ENCODE data around the gene CNTN5. TPM values are rescaled to one million over a fixed set of nuclear protein-coding genes. Genes with fewer than 3 reads are reported as not detected.

Gene CNTN5
- total RNA-seq, 1 experiment from 2014 or later = not detected

DNA sequence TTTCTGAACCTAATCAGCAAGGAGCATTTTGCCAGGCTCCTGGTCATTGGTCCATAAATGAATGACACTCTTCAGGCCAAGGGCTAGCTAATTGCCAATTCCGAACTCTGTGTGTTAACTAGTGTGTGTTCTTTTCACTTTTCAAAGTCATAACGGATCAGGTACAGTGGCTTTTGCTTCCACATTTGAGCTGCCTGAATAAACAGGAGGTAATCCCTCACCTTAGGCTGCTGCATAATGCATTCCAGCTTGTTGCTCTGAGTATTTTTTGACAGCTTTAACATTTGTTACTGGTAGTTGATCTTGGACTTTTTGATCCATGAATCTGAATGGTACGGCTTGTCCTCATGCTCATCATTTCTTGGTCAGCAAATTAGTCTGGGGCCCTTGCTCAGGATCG is 485.1 kb downstream of the CNTN5 start:
- ChIA-PET CTCF (no interaction called here), POLR2A (interaction anchor here (0.6 kb wide), 1 partner anchor 86 kb away, joined by 3 read pairs; no protein-coding TSS in a partner anchor)
- no TSS peak for BruUV-seq (replicated peaks)
- Mint-ChIP-seq H3K27ac (ENCODE audit: low read depth, unreplicated experiment) (no peak overlapping the region), H3K4me1 (ENCODE audit: insufficient read depth, unreplicated experiment) (no peaks in the 10 kb centered on the region), H3K9me3 (ENCODE audit: unreplicated experiment) (no peaks in the 10 kb centered on the region), H3K36me3 (ENCODE audit: insufficient read depth, unreplicated experiment) (no peaks in the 10 kb centered on the region), H3K4me3 (ENCODE audit: unreplicated experiment) (no peak overlapping the region), H3K27me3 (ENCODE audit: insufficient read depth, unreplicated experiment) (peaks cover 60% of the 10 kb centered on the region)
- TF ChIP-seq, protein P1, sequence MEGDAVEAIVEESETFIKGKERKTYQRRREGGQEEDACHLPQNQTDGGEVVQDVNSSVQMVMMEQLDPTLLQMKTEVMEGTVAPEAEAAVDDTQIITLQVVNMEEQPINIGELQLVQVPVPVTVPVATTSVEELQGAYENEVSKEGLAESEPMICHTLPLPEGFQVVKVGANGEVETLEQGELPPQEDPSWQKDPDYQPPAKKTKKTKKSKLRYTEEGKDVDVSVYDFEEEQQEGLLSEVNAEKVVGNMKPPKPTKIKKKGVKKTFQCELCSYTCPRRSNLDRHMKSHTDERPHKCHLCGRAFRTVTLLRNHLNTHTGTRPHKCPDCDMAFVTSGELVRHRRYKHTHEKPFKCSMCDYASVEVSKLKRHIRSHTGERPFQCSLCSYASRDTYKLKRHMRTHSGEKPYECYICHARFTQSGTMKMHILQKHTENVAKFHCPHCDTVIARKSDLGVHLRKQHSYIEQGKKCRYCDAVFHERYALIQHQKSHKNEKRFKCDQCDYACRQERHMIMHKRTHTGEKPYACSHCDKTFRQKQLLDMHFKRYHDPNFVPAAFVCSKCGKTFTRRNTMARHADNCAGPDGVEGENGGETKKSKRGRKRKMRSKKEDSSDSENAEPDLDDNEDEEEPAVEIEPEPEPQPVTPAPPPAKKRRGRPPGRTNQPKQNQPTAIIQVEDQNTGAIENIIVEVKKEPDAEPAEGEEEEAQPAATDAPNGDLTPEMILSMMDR (IDR thresholded peaks at IDR 0.05; ENCODE audit: unreplicated experiment) = no peak
- no peak for DNase-seq (ENCODE audit: unreplicated experiment)
- intact Hi-C loops (cut with micrococcal nuclease) = no loop called here

DNA sequence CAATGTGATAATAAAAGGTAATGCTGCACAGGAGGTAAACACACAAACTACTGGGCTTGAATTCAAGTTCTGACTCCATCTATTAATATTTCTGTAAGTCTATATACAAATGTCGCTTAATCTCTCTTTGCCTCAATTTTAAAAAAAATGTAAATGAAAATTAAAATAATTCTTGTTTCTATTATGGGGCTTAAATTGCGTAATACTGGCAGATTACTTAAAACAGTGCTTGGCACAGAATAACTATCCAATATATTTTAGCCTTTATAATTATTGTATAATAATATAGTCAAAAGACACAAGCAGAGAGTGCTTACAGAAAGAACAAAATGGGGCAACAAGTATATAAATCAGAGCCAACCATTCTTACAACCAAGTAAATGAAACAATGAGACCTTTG is 489.1 kb downstream of the CNTN5 start:
- TF ChIP-seq, protein P1 (IDR thresholded peaks at IDR 0.05; ENCODE audit: unreplicated experiment) = no peak
- no TSS peak for BruUV-seq (replicated peaks)
- Mint-ChIP-seq H3K27me3 (ENCODE audit: insufficient read depth, unreplicated experiment) (peaks cover 50% of the 10 kb centered on the region), H3K9me3 (ENCODE audit: unreplicated experiment) (no peaks in the 10 kb centered on the region), H3K27ac (ENCODE audit: low read depth, unreplicated experiment) (no peak overlapping the region), H3K4me1 (ENCODE audit: insufficient read depth, unreplicated experiment) (no peaks in the 10 kb centered on the region), H3K4me3 (ENCODE audit: unreplicated experiment) (no peak overlapping the region), H3K36me3 (ENCODE audit: insufficient read depth, unreplicated experiment) (no peaks in the 10 kb centered on the region)
- ChIA-PET POLR2A (no interaction called here), CTCF (no interaction called here)
- intact Hi-C loops (cut with micrococcal nuclease) = no loop called here
- no peak for DNase-seq (ENCODE audit: unreplicated experiment)

DNA sequence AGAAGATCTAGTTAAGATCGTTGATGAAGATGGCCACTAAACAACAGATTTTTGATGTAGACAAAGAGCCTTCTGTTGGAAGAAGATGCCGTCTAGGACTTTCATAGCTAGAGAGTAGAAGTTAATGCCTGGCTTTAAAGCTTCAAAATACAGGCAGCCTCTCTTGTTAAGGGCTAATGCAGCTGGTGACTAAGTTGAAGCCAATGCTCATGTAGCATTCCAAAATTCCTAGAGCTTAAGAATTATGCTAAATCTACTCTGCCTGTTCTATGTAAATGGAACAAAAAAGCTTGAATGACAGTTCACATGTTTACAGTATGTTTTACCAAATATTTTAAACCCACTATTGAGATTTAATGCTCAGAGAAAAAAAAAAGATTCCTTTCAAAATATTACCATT is 492.6 kb downstream of the CNTN5 start:
- Mint-ChIP-seq H3K4me3 (ENCODE audit: unreplicated experiment) (no peak overlapping the region), H3K36me3 (ENCODE audit: insufficient read depth, unreplicated experiment) (no peaks in the 10 kb centered on the region), H3K4me1 (ENCODE audit: insufficient read depth, unreplicated experiment) (no peaks in the 10 kb centered on the region), H3K9me3 (ENCODE audit: unreplicated experiment) (no peaks in the 10 kb centered on the region), H3K27me3 (ENCODE audit: insufficient read depth, unreplicated experiment) (peaks cover 57% of the 10 kb centered on the region), H3K27ac (ENCODE audit: low read depth, unreplicated experiment) (no peak overlapping the region)
- ChIA-PET POLR2A (no interaction called here), CTCF (interaction anchor here (0.8 kb wide), 1 partner anchor 52 kb away, joined by 3 read pairs; no protein-coding TSS in a partner anchor)
- TF ChIP-seq, protein P1 (IDR thresholded peaks at IDR 0.05; ENCODE audit: unreplicated experiment) = no peak
- no peak for DNase-seq (ENCODE audit: unreplicated experiment)
- intact Hi-C loops (cut with micrococcal nuclease) = no loop called here
- BruUV-seq (replicated peaks) = no TSS peak

- Mint-ChIP-seq H3K27ac (ENCODE audit: low read depth, unreplicated experiment) (no peak overlapping the region), H3K36me3 (ENCODE audit: insufficient read depth, unreplicated experiment) (no peaks in the 10 kb centered on the region), H3K9me3 (ENCODE audit: unreplicated experiment) (no peaks in the 10 kb centered on the region), H3K27me3 (ENCODE audit: insufficient read depth, unreplicated experiment) (peaks cover 73% of the 10 kb centered on the region), H3K4me3 (ENCODE audit: unreplicated experiment) (no peak overlapping the region), H3K4me1 (ENCODE audit: insufficient read depth, unreplicated experiment) (peaks cover 4% of the 10 kb centered on the region)
- ChIA-PET CTCF (interaction anchor here (0.6 to 0.9 kb wide), 2 partner anchors 10 to 103 kb away, joined by 3 read pairs; no protein-coding TSS in a partner anchor), POLR2A (interaction anchor here (0.7 kb wide), 1 partner anchor 262 kb away, joined by 3 read pairs; no protein-coding TSS in a partner anchor)
- intact Hi-C loops (cut with micrococcal nuclease) = no loop called here
- no TSS peak for BruUV-seq (replicated peaks)
- TF ChIP-seq, protein P1 (IDR thresholded peaks at IDR 0.05; ENCODE audit: unreplicated experiment) = no peak
- no peak for DNase-seq (ENCODE audit: unreplicated experiment)
These were observed 498.3 kb downstream of the CNTN5 start for GRCh38 chr11:99519095-99519494.

Measured in MCF 10A (cell line).